Superior temporal gyrus (tissue), 1 donor: ENCODE results near the gene KRTAP1-4.
"Not testable (repeated sequence)": the region's sequence is repeated elsewhere in the genome, so short reads cannot be mapped to it uniquely, and the experiment has no call there.

Experiments
- DNase-seq: peaks from one replicate; pipeline ENCODE4 v3.0.0-alpha.2; 2016; ENCODE audit errors: extremely low spot score

The KRTAP1-4 gene

GRCh38 chr17:41048441-41048840 lies 18.4 kb upstream of the KRTAP1-4 start:
- no peak for DNase-seq

GRCh38 chr17:41046735-41047465 lies 16.9 kb upstream of the KRTAP1-4 start, which contains the start of gene KRTAP2-1:
Gene KRTAP2-1 (minus strand): TSS chr17:41047316. CDS start chr17:41047267, 49 bp downstream.
- not testable (repeated sequence) for DNase-seq

GRCh38 chr17:41042953-41043352 lies 13.0 kb upstream of the KRTAP1-4 start:
- DNase-seq = no peak

- DNase-seq = not testable (repeated sequence)
Measured at GRCh38 chr17:41040783-41041571, 11.0 kb upstream of the KRTAP1-4 start, which contains the start of gene KRTAP1-1. Gene KRTAP1-1 (minus strand): TSS chr17:41041450. CDS start chr17:41041397, 53 bp downstream.

- DNase-seq = no peak
Measured at GRCh38 chr17:41037853-41038350, 7.9 kb upstream of the KRTAP1-4 start.

- DNase-seq = not testable (repeated sequence)
Measured at GRCh38 chr17:41034346-41034935, 4.4 kb upstream of the KRTAP1-4 start, which contains the start of gene KRTAP1-3. Gene KRTAP1-3 (minus strand): TSS chr17:41034874. CDS start chr17:41034821, 53 bp downstream.

- no peak for DNase-seq
Measured at GRCh38 chr17:41026715-41027471, 3.1 kb downstream of the KRTAP1-4 start, which contains the start of gene KRTAP1-5. Gene KRTAP1-5 (minus strand): TSS chr17:41027208. CDS start chr17:41027155, 53 bp downstream.

GRCh38 chr17:41024697-41025096 lies 5.3 kb downstream of the KRTAP1-4 start:
- DNase-seq = no peak

- DNase-seq = no peak
Measured at GRCh38 chr17:41020336-41020735, 9.7 kb downstream of the KRTAP1-4 start.

GRCh38 chr17:41019415-41019814 lies 10.6 kb downstream of the KRTAP1-4 start:
- no peak for DNase-seq

- DNase-seq = no peak
Measured at GRCh38 chr17:41018541-41018940, 11.5 kb downstream of the KRTAP1-4 start.

- no peak for DNase-seq
Measured at GRCh38 chr17:41016578-41017215, 13.3 kb downstream of the KRTAP1-4 start.

GRCh38 chr17:41015454-41015853 lies 14.5 kb downstream of the KRTAP1-4 start:
- DNase-seq = no peak

GRCh38 chr17:41013606-41014005 lies 16.4 kb downstream of the KRTAP1-4 start:
- no peak for DNase-seq

GRCh38 chr17:41013181-41013580 lies 16.8 kb downstream of the KRTAP1-4 start:
- DNase-seq = no peak

GRCh38 chr17:41012326-41013120 lies 17.5 kb downstream of the KRTAP1-4 start:
- DNase-seq = no peak

GRCh38 chr17:41010441-41010840 lies 19.6 kb downstream of the KRTAP1-4 start:
- DNase-seq = peak; percentile 10

- no peak for DNase-seq
Measured at GRCh38 chr17:41009936-41010335, 20.1 kb downstream of the KRTAP1-4 start.

GRCh38 chr17:41009301-41009760 lies 20.7 kb downstream of the KRTAP1-4 start:
- DNase-seq = no peak

- DNase-seq = no peak
Measured at GRCh38 chr17:41008811-41009210, 21.2 kb downstream of the KRTAP1-4 start, which contains the start of gene KRTAP3-1. Gene KRTAP3-1 (minus strand): TSS chr17:41009128. CDS start chr17:41009074, 54 bp downstream.
